GM18499 (cell line): ENCODE data around the gene GRID1.

Experiments used
- ATAC-seq: cut with Tn5 transposase; IDR thresholded peaks from one replicate; pipeline ENCODE4 v1.9.1; 2021; ENCODE audit warnings: moderate number of reproducible peaks; ENCODE audit not compliant: insufficient read depth, unreplicated experiment

GRID1 gene

DNA sequence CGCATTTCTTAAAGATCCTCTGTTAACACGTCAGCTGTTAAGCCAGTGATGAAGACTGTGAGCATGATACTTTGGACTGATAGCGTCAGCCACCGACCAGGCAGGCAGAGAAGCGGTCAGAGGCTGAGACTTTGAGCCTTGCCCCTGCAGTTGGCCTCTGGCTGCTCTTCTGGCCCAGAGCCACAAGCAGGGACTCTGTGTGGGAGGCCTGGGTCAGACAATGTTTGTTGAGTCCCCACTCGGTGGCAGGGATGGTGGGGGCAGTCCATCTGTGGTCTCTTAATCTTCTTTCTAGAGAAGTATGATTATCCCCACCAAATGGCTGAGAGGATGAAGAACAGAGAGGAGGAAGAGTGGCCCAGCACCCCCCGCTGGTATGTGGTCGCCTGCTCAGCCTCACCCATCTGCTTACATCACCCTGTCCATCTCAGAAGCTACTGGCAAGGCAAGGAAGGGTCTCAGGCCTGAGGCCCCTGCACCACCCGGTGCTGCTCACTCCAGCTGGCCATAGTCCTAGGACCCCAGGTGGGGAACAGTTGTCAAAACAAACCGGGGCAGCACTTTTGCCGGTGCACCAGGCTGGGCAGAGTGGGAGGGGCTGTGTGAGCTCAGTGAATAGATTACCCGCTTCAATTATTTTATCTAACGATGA, 202.9 kb downstream of the GRID1 start:
- ATAC-seq = no peak

GRCh38 chr10:86162696-86163400, 203.7 kb downstream of the GRID1 start:
- ATAC-seq = no peak

GRCh38 chr10:86162036-86162435, 204.6 kb downstream of the GRID1 start:
- ATAC-seq = no peak

GRCh38 chr10:86160890-86161585, 205.6 kb downstream of the GRID1 start:
- no peak for ATAC-seq

GRCh38 chr10:86159797-86160196, 206.8 kb downstream of the GRID1 start:
- ATAC-seq = no peak

GRCh38 chr10:86155054-86155921, 211.3 kb downstream of the GRID1 start:
- ATAC-seq = no peak

DNA sequence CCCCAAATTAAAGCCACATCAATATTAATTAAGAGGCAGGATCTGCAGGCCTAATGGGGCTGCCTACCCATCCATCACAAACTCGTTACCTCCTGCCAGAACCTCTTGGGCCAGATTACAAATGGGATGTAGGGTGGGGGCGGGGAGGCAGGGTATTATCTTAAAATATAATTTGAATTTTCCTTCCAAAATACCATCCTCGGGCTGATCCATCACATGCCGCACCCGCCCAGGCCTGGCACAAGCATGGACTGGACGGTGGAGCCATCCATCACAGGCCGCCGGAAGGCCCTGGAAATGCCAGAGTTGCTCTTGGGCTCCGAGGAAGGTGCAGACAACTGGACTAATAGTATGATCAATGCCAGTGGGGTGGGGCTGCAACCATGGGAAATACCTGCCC, 212.8 kb downstream of the GRID1 start:
- ATAC-seq = no peak

- no peak for ATAC-seq
Observed at GRCh38 chr10:86152911-86153310, 213.7 kb downstream of the GRID1 start.

GRCh38 chr10:86152354-86152753, 214.2 kb downstream of the GRID1 start:
- ATAC-seq = no peak

DNA sequence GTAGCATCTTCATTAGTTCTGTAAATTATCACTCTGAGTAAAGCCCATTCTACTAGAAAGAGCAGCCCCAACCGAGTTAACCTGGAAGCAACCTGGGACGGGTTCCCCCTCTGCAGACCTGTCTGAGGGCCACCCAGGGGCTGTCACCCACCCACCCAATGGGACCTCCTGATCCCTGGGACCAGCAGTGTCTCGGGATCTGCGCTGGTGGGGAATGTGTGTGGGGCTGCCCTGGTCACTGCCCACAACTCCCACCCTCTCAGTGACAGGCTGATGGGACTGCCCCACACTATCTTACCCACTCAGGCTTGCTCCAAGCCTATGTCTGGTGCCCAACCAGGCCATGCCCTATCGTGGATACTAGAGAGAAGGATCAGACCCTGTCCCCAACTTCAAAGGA, 215.0 kb downstream of the GRID1 start:
- no peak for ATAC-seq

DNA sequence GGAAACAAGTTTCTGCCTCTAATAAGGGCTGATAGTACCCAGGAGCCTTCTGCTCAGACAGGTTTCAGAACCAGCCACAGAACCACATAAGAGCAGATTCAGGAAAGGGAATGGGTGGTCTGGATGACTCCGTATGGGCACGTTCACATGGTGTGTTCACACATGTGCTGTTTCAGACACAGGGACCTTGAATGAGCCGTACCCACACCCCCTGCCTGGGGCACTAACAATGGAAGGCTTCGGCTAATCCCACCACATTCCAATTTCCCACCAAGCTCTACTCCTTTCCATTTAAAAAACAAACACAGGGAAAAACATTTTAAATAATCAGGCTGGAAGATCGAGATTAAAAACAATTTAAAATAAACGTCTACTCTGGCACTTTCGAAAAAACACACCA, 217.3 kb downstream of the GRID1 start:
- no peak for ATAC-seq

DNA sequence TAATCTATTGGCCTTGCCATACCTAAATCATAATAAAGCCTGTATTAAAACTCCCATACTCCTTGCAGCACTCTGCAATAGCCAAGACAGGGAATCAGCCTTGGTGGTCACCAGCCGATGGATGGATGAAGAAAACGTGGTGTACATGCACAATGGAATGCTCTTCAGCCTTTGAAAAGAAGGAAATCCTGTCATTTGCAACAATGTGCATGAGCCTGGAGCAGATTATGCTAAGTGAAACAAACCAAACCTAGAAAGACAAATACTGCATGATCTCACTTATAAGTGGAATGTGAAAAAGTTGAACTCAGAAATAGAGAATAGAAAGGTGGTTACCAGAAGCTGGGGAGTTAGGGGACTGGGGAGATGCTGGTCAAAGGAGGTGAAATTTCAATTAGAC, 218.5 kb downstream of the GRID1 start:
- ATAC-seq = no peak

DNA sequence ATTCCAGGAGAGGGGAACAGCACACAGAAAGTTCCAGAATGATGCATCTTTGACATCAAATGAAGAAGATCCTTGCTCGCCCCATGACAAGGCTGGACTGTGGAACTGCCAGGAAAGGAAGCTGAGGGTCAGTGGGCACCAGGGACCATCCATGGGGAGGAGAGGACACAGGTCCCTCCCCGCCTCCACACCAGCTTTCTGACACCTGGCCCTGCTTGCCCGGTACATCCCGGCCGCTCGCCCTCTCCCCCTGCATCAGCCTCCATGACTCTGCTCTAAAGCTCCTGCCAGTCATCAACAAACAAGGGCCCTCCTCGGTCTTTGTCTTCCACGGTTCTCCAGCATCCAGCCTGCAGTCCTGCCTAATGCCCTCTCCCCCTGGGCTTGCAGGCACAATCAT, 222.3 kb downstream of the GRID1 start:
- ATAC-seq = no peak

GRCh38 chr10:86141896-86142295, 224.7 kb downstream of the GRID1 start:
- ATAC-seq = no peak

DNA sequence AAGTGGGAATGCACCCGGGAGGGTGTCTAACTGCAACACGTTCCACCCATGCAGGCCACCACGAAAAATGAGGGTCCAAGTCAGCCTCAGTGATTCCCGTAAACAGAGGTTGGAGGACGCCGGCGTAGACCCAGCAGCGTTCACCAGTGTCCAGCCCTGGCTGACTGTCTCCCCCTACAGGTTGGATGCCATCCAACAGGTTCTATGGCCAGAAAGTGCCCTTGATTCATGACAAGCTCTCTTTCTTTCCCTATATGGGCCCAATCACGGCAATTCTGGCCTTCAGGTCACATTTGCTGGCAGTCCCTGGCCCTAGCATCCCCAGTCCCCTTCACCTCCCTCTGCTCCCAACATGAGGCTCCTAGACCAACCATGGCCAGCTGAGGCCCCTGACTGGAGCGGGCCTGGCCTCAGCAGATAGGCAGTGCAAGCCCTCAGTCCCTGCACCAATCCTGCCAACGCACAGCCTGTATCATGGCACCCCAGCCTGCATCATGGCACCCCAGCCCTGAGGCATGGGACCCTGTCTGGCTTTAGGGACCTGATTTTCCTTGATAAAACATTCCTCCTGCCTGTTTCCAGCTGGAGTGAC, 227.4 kb downstream of the GRID1 start:
- no peak for ATAC-seq

- no peak for ATAC-seq
Observed at GRCh38 chr10:86138551-86139065, 228.0 kb downstream of the GRID1 start.

GRCh38 chr10:86137561-86137960, 229.0 kb downstream of the GRID1 start:
- ATAC-seq = no peak

- no peak for ATAC-seq
Observed at GRCh38 chr10:86136934-86137333, 229.7 kb downstream of the GRID1 start.

GRCh38 chr10:86135191-86135590, 231.4 kb downstream of the GRID1 start:
- no peak for ATAC-seq
